HEK293 (cell line): ENCODE data around the gene NAGLU.
A peak's percentile ranks its signal among the peaks of the same experiment; 100 is the strongest.

Source experiments
- KLF1 ChIP-seq: fragments of 450-650 bp; formaldehyde crosslinking; IDR thresholded peaks from 2 replicates; pipeline ENCODE4 v1.5.1; 2016; ENCODE audit warnings: missing biosample characterization, missing genetic modification characterization
- KLF7 ChIP-seq: fragments of 450-650 bp; formaldehyde crosslinking; IDR thresholded peaks from 2 replicates; pipeline ENCODE4 v1.5.1; 2016; ENCODE audit warnings: missing biosample characterization, missing genetic modification characterization, borderline replicate concordance
- PRDM1 ChIP-seq: fragments of 450-650 bp; formaldehyde crosslinking; IDR thresholded peaks from 2 replicates; pipeline ENCODE4; 2016; ENCODE audit warnings: missing biosample characterization, missing genetic modification characterization
- REPIN1 ChIP-seq: fragments of 450-650 bp; formaldehyde crosslinking; IDR thresholded peaks from 2 replicates; pipeline ENCODE4 v1.5.1; 2017; ENCODE audit warnings: missing biosample characterization, missing genetic modification characterization, low read depth
- YY2 ChIP-seq: fragments of 450-650 bp; formaldehyde crosslinking; IDR thresholded peaks from 2 replicates; pipeline ENCODE4 v1.5.1; 2016; ENCODE audit warnings: missing biosample characterization, missing genetic modification characterization
- ZBTB1 ChIP-seq: fragments of 450-650 bp; formaldehyde crosslinking; IDR thresholded peaks from 2 replicates; pipeline ENCODE4 v1.5.1; 2016; ENCODE audit warnings: missing biosample characterization, missing genetic modification characterization
- ZFHX2 ChIP-seq: fragments of 450-650 bp; formaldehyde crosslinking; conservative IDR thresholded peaks from 2 replicates; pipeline ENCODE4 v1.5.1; 2016; ENCODE audit warnings: missing biosample characterization, missing genetic modification characterization
- ZNF10 ChIP-seq: fragments of 450-650 bp; formaldehyde crosslinking; IDR thresholded peaks from 2 replicates; pipeline ENCODE4 v1.5.1; 2017; ENCODE audit warnings: missing biosample characterization, missing genetic modification characterization
- ZNF112 ChIP-seq: fragments of 450-650 bp; formaldehyde crosslinking; IDR thresholded peaks from 2 replicates; pipeline ENCODE4 v1.5.0; 2017; ENCODE audit warnings: missing biosample characterization, missing genetic modification characterization
- ZNF184 ChIP-seq: fragments of 450-650 bp; IDR thresholded peaks from 2 replicates; pipeline ENCODE4 v1.5.1; 2018; ENCODE audit warnings: missing biosample characterization, mild to moderate bottlenecking, missing genetic modification characterization
- ZNF202 ChIP-seq: fragments of 450-650 bp; formaldehyde crosslinking; IDR thresholded peaks from 2 replicates; pipeline ENCODE4 v1.5.1; 2016; ENCODE audit warnings: missing biosample characterization, missing genetic modification characterization, borderline replicate concordance
- ZNF391 ChIP-seq: fragments of 450-650 bp; formaldehyde crosslinking; IDR thresholded peaks from 2 replicates; pipeline ENCODE4 v1.5.1; 2016; ENCODE audit warnings: low read depth, missing biosample characterization, missing genetic modification characterization, borderline replicate concordance
- ZNF394 ChIP-seq: fragments of 450-650 bp; formaldehyde crosslinking; IDR thresholded peaks from 2 replicates; pipeline ENCODE4 v1.5.1; 2016; ENCODE audit warnings: missing biosample characterization, missing genetic modification characterization, mild to moderate bottlenecking, moderate library complexity, borderline replicate concordance
- ZNF48 ChIP-seq: fragments of 450-650 bp; formaldehyde crosslinking; IDR thresholded peaks from 2 replicates; pipeline ENCODE4 v1.5.1; 2016; ENCODE audit warnings: missing biosample characterization, missing genetic modification characterization
- ZNF585B ChIP-seq: fragments of 450-650 bp; formaldehyde crosslinking; IDR thresholded peaks from 2 replicates; pipeline ENCODE4 v1.5.1; 2016; ENCODE audit warnings: missing biosample characterization, missing genetic modification characterization
- ZNF629 ChIP-seq: fragments of 450-650 bp; formaldehyde crosslinking; IDR thresholded peaks from 2 replicates; pipeline ENCODE4 v1.5.1; 2017; ENCODE audit warnings: missing biosample characterization, missing genetic modification characterization
- ZNF658 ChIP-seq: fragments of 450-650 bp; formaldehyde crosslinking; IDR thresholded peaks from 2 replicates; pipeline ENCODE4; 2016; ENCODE audit warnings: missing biosample characterization, missing genetic modification characterization
- ZNF660 ChIP-seq: fragments of 450-650 bp; IDR thresholded peaks from 2 replicates; pipeline ENCODE4 v1.5.1; 2018; ENCODE audit warnings: missing biosample characterization, mild to moderate bottlenecking, missing genetic modification characterization
- ZNF664 ChIP-seq: fragments of 450-650 bp; formaldehyde crosslinking; IDR thresholded peaks from 2 replicates; pipeline ENCODE4 v1.5.1; 2016; ENCODE audit warnings: missing biosample characterization, missing genetic modification characterization
- ZNF837 ChIP-seq: fragments of 450-650 bp; formaldehyde crosslinking; IDR thresholded peaks from 2 replicates; pipeline ENCODE4 v1.5.1; 2016; ENCODE audit warnings: missing biosample characterization, missing genetic modification characterization
- ZSCAN16 ChIP-seq: fragments of 450-650 bp; formaldehyde crosslinking; IDR thresholded peaks from 2 replicates; pipeline ENCODE4 v1.5.1; 2016; ENCODE audit warnings: missing biosample characterization, missing genetic modification characterization
- TF ChIP-seq, protein P1 (sequence below): fragments of 450-650 bp; formaldehyde crosslinking; IDR thresholded peaks from 2 replicates; pipeline ENCODE4 v1.5.1; 2016; ENCODE audit warnings: missing biosample characterization, missing genetic modification characterization
- TF ChIP-seq, protein P2 (sequence below): fragments of 450-650 bp; formaldehyde crosslinking; IDR thresholded peaks from 2 replicates; pipeline ENCODE4 v1.5.1; 2016; ENCODE audit warnings: missing biosample characterization, missing genetic modification characterization
- TF ChIP-seq, protein P3 (sequence below): fragments of 450-650 bp; formaldehyde crosslinking; IDR thresholded peaks from 2 replicates; pipeline ENCODE4 v1.5.0; 2017; ENCODE audit warnings: missing biosample characterization, missing genetic modification characterization, borderline replicate concordance
- TF ChIP-seq, protein P4 (sequence below): fragments of 450-650 bp; formaldehyde crosslinking; IDR thresholded peaks from 2 replicates; pipeline ENCODE4 v1.5.1; 2017; ENCODE audit warnings: missing biosample characterization, missing genetic modification characterization
- TF ChIP-seq, protein P5 (sequence below): sonication (generic); formaldehyde crosslinking; IDR thresholded peaks from 2 replicates; pipeline ENCODE4 v1.8.1; 2022; ENCODE audit warnings: mild to moderate bottlenecking, moderate library complexity, missing genetic modification reagents
- TF ChIP-seq, protein P6 (sequence below): fragments of 450-650 bp; IDR thresholded peaks from 2 replicates; pipeline ENCODE4 v1.5.1; 2018; ENCODE audit warnings: missing biosample characterization, missing genetic modification characterization
- TF ChIP-seq, protein P7 (sequence below): fragments of 450-650 bp; formaldehyde crosslinking; IDR thresholded peaks from 2 replicates; pipeline ENCODE4 v1.5.1; 2017; ENCODE audit warnings: missing biosample characterization, missing genetic modification characterization

NAGLU gene

DNA sequence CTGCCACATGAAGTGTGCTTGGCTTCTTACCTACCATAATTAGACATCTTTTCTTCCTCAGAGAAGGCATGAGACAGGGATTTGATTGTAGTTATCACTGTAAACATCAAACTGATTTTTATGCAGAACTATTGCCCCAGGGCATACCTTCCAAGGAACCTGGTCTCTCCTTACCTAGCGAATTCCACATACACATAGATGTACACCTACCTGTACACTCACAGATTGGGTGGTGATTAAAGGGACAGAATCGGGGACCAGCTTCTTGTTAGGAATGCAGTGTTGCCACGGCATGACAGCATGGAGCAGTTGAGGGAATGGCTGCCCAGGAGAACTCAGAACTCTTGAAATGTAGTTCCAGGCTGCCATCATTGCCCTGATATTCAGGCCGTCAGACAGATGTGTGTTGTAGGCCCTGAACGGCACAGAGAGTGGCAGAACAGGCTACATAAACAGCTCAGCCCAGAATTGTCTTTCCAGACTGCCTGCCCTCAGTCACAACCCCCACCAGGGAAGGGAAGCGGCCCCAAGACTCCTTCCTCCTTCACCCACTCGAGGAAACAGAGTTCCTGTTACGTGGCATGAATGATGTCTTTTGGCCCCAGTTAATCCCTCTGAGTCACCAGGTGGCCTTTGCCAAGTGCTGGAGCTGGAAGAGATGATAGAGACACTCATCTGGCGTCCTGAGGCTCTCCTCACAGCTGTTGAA is 17.8 kb upstream of the NAGLU start (continued):
- TF ChIP-seq, protein P1, sequence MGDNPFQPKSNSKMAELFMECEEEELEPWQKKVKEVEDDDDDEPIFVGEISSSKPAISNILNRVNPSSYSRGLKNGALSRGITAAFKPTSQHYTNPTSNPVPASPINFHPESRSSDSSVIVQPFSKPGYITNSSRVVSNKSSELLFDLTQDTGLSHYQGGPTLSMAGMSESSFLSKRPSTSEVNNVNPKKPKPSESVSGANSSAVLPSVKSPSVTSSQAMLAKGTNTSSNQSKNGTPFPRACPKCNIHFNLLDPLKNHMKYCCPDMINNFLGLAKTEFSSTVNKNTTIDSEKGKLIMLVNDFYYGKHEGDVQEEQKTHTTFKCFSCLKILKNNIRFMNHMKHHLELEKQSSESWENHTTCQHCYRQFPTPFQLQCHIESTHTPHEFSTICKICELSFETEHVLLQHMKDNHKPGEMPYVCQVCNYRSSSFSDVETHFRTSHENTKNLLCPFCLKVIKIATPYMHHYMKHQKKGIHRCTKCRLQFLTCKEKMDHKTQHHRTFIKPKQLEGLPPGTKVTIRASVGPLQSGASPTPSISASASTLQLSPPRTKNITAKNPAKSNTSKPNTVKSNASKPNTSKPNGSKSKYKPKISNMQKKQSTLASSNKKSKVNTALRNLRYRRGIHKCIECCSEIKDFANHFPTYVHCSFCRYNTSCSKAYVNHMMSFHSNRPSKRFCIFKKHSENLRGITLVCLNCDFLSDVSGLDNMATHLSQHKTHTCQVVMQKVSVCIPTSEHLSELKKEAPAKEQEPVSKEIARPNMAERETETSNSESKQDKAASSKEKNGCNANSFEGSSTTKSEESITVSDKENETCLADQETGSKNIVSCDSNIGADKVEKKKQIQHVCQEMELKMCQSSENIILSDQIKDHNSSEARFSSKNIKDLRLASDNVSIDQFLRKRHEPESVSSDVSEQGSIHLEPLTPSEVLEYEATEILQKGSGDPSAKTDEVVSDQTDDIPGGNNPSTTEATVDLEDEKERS (tag by site-specific recombination) = no peak
- TF ChIP-seq ZNF112 = no peak
- TF ChIP-seq ZSCAN16 (tag by site-specific recombination) = no peak
- TF ChIP-seq, protein P2, sequence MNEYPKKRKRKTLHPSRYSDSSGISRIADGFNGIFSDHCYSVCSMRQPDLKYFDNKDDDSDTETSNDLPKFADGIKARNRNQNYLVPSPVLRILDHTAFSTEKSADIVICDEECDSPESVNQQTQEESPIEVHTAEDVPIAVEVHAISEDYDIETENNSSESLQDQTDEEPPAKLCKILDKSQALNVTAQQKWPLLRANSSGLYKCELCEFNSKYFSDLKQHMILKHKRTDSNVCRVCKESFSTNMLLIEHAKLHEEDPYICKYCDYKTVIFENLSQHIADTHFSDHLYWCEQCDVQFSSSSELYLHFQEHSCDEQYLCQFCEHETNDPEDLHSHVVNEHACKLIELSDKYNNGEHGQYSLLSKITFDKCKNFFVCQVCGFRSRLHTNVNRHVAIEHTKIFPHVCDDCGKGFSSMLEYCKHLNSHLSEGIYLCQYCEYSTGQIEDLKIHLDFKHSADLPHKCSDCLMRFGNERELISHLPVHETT (tag by site-specific recombination) = no peak
- TF ChIP-seq KLF1 (tag by site-specific recombination) = no peak
- TF ChIP-seq ZNF202 (tag by site-specific recombination) = no peak
- TF ChIP-seq, protein P3, sequence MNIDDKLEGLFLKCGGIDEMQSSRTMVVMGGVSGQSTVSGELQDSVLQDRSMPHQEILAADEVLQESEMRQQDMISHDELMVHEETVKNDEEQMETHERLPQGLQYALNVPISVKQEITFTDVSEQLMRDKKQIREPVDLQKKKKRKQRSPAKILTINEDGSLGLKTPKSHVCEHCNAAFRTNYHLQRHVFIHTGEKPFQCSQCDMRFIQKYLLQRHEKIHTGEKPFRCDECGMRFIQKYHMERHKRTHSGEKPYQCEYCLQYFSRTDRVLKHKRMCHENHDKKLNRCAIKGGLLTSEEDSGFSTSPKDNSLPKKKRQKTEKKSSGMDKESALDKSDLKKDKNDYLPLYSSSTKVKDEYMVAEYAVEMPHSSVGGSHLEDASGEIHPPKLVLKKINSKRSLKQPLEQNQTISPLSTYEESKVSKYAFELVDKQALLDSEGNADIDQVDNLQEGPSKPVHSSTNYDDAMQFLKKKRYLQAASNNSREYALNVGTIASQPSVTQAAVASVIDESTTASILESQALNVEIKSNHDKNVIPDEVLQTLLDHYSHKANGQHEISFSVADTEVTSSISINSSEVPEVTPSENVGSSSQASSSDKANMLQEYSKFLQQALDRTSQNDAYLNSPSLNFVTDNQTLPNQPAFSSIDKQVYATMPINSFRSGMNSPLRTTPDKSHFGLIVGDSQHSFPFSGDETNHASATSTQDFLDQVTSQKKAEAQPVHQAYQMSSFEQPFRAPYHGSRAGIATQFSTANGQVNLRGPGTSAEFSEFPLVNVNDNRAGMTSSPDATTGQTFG (tag by site-specific recombination) = no peak
- TF ChIP-seq ZNF629 = peak; percentile 74
- TF ChIP-seq, protein P4, sequence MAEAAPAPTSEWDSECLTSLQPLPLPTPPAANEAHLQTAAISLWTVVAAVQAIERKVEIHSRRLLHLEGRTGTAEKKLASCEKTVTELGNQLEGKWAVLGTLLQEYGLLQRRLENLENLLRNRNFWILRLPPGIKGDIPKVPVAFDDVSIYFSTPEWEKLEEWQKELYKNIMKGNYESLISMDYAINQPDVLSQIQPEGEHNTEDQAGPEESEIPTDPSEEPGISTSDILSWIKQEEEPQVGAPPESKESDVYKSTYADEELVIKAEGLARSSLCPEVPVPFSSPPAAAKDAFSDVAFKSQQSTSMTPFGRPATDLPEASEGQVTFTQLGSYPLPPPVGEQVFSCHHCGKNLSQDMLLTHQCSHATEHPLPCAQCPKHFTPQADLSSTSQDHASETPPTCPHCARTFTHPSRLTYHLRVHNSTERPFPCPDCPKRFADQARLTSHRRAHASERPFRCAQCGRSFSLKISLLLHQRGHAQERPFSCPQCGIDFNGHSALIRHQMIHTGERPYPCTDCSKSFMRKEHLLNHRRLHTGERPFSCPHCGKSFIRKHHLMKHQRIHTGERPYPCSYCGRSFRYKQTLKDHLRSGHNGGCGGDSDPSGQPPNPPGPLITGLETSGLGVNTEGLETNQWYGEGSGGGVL = peak; percentile 62
- TF ChIP-seq ZNF10 = peak; percentile 40; the same call in 1 of the 2 replicates
- TF ChIP-seq KLF7 (tag by site-specific recombination) = no peak
- TF ChIP-seq, protein P5, sequence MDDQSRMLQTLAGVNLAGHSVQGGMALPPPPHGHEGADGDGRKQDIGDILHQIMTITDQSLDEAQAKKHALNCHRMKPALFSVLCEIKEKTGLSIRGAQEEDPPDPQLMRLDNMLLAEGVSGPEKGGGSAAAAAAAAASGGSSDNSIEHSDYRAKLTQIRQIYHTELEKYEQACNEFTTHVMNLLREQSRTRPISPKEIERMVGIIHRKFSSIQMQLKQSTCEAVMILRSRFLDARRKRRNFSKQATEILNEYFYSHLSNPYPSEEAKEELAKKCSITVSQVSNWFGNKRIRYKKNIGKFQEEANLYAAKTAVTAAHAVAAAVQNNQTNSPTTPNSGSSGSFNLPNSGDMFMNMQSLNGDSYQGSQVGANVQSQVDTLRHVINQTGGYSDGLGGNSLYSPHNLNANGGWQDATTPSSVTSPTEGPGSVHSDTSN (CRISPR knock-in tag) = no peak
- TF ChIP-seq ZBTB1 (tag by site-specific recombination) = no peak
- TF ChIP-seq, protein P6, sequence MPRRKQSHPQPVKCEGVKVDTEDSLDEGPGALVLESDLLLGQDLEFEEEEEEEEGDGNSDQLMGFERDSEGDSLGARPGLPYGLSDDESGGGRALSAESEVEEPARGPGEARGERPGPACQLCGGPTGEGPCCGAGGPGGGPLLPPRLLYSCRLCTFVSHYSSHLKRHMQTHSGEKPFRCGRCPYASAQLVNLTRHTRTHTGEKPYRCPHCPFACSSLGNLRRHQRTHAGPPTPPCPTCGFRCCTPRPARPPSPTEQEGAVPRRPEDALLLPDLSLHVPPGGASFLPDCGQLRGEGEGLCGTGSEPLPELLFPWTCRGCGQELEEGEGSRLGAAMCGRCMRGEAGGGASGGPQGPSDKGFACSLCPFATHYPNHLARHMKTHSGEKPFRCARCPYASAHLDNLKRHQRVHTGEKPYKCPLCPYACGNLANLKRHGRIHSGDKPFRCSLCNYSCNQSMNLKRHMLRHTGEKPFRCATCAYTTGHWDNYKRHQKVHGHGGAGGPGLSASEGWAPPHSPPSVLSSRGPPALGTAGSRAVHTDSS (tag by site-specific recombination) = no peak
- TF ChIP-seq ZFHX2 (tag by site-specific recombination) = no peak
- TF ChIP-seq ZNF184 (tag by site-specific recombination) = no peak
- TF ChIP-seq ZNF585B (tag by site-specific recombination) = no peak
- TF ChIP-seq ZNF837 (tag by site-specific recombination) = no peak
- TF ChIP-seq YY2 (tag by site-specific recombination) = 0 out of 2 replicates have a peak, but pooled peaks have one; percentile 22
- no peak for TF ChIP-seq ZNF391
- no peak for TF ChIP-seq PRDM1 (tag by site-specific recombination)
- no peak for TF ChIP-seq ZNF394 (tag by site-specific recombination)
- TF ChIP-seq ZNF658 = no peak
- no peak for TF ChIP-seq ZNF48 (tag by site-specific recombination)
- no peak for TF ChIP-seq ZNF664 (tag by site-specific recombination)
- TF ChIP-seq, protein P7, sequence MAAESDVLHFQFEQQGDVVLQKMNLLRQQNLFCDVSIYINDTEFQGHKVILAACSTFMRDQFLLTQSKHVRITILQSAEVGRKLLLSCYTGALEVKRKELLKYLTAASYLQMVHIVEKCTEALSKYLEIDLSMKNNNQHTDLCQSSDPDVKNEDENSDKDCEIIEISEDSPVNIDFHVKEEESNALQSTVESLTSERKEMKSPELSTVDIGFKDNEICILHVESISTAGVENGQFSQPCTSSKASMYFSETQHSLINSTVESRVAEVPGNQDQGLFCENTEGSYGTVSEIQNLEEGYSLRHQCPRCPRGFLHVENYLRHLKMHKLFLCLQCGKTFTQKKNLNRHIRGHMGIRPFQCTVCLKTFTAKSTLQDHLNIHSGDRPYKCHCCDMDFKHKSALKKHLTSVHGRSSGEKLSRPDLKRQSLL (tag by site-specific recombination) = peak; percentile 99
- no peak for TF ChIP-seq REPIN1 (tag by site-specific recombination)
- no peak for TF ChIP-seq ZNF660 (tag by site-specific recombination)
